Diencephalon (tissue), 1 donor: ENCODE measurements around the gene NCCRP1. TPM values are rescaled to one million over a fixed set of nuclear protein-coding genes. Genes with fewer than 3 reads are reported as not detected.

ENCODE experiments used
- total RNA-seq: library from RNA; depleted of rRNA; stranded (reverse); fragments of >200 nt; gene quantifications from one replicate; pipeline ENCODE4 v1.2.3, GENCODE V29; 2014

The NCCRP1 gene, protein sequence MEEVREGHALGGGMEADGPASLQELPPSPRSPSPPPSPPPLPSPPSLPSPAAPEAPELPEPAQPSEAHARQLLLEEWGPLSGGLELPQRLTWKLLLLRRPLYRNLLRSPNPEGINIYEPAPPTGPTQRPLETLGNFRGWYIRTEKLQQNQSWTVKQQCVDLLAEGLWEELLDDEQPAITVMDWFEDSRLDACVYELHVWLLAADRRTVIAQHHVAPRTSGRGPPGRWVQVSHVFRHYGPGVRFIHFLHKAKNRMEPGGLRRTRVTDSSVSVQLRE
- total RNA-seq: 0.23 TPM

DNA sequence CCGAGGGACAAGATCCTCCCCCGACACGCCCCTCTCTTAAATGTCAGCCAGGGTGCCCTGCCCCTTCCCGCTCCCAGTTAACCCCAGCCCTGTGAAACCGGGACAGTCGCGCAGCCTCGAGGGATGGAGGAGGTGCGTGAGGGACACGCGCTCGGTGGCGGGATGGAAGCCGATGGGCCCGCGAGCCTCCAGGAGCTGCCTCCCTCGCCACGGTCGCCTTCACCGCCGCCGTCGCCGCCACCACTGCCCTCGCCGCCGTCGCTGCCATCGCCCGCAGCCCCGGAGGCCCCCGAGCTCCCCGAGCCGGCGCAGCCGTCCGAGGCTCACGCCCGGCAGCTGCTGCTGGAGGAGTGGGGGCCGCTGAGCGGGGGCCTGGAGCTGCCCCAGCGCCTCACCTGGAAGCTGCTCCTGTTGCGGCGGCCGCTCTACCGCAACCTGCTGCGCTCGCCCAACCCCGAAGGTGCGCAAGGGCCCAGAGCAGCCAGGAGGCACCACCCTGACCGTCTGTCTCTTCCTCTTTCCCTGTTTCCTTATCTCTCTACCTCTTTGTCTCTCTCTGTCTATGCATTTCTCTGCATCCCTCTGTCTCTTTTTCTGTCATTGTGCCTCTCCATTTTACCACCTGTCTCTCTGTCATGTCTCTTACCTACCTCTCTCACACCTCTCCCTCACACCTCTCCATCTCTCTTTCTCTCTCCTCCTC is at the start of gene NCCRP1:
TSS of gene NCCRP1 (plus strand) at position 105 of the 703 bp plus-strand sequence. CDS start at position 124, 19 bp downstream.

DNA sequence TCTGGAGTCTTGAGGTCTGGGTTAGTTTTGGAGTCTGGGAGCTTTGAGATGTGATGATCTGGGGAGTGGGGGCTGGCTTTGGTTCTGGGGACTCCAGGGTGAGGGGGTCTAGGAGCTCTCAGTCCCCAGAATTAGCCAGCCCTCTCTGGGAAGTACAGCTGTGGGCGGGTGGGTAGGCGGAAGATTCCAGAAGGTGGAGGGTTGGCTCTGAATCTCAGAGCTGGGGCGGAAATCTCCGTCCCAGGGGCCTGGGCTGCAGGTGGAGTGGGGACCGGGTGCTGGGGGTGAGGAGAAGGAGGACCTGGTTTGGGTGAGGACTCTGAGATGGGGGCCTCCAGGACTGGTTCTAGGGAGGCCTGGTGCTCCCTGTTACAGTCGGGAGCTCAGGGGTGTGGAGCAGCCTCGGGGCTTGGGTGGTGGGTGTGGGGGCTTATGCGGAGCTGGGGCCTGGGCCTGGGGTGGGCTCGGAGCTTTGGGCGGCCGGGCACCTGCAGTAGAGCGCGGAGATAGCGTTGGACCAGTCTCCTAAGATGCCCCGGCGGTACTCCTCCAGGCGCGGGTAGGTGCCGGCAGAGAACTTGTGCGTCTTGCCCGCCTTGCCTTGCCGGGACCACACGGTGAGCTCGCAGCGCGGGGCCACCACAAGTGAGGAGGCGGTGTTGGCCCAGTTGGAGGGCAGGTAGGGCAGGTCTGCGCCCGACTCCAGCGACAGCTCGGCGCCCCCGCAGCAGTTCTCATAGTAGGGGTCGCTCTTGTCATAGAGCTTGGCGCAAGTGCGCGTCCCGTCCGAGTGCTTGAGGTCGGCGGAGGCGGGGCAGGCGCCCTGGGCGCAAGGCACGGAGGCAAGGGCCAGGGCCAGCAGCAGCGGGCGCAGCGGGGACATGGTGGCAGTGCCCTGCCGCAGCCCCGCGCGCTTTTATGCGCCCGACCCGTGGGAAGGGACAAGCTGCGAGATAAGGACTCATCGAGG is 6.9 kb downstream of the NCCRP1 start, which contains the start of gene SYCN:
TSS of gene SYCN (minus strand) at position 892 of the 970 bp plus-strand sequence. CDS start at position 883, 9 bp downstream.

DNA sequence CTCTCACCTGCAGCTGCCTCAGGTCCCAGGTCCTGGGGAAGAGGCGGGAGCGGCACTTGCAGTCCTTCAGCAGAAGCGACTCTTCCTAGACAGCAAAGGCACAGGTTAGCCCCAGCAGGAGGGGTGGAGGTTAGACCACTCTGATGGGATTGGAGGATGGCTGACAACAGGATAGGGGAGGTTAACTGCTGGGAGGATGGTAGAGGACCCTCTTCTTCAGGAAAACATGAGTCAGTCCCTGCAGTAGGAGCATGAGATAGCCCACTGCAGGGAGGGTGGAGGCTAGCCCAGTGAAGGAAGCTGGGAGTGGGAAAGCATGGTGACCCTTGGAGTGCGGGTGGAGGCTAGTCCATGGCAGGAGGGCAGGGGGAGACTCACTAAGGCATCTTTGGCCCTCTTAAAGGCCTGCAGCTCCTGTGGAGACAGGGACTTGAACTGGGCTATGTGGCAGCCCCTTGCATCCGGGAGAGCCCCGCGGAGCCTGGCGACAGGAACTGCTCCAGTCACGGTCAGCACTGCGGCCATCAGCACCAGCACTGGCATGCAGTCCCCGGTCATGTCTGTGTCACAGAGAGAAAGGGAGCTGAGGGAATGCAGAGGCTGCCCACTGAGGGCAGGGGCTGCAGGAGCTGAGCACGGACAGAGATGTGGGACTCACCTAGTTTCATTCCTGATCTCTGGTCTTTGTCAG is 47.8 kb downstream of the NCCRP1 start, which contains the start of gene IFNL3:
TSS of gene IFNL3 (minus strand) at position 597 of the 691 bp plus-strand sequence. CDS start at position 558, 39 bp downstream.

DNA sequence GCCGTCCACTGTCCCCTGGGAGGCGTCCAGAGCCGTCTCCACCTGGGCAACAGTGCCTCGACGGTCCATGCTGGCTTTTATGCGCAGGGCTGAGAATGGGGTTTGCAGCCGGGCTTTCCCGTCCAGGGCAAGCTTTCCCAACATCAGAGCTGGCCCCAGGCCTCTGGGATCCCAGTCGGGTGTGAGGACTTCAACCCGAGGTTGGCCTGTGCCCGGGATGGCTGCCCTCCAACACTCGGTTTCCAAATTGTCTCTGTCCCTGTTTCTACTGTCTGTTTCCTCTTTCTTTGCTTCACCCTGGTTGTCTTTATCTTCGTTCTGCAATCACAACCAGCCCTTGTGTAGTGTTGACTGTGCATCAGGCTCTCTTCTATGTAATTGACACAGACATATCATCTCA is 52.0 kb downstream of the NCCRP1 start, which contains the start of gene IFNL4:
TSS of gene IFNL4 (minus strand) at position 51 of the 400 bp plus-strand sequence.

Other genes with a start within 250 kb of the NCCRP1 start
- 4.6 TPM for gene FBXO17, start 221.2 kb upstream of the NCCRP1 start, total RNA-seq
- 10.4 TPM for gene FBXO27, start 164.4 kb upstream of the NCCRP1 start, total RNA-seq
- not detected for gene ACP7, start 112.6 kb upstream of the NCCRP1 start, total RNA-seq
- gene PAK4, start 71.2 kb upstream of the NCCRP1 start, total RNA-seq: 2.5 TPM
- gene SYCN, start 7.3 kb downstream of the NCCRP1 start, total RNA-seq: not detected
- gene IFNL3, start 48.0 kb downstream of the NCCRP1 start, total RNA-seq: not detected
- gene IFNL4, start 51.9 kb downstream of the NCCRP1 start, total RNA-seq: not detected
- gene IFNL2, start 71.4 kb downstream of the NCCRP1 start, total RNA-seq: not detected
- gene IFNL1, start 99.4 kb downstream of the NCCRP1 start, total RNA-seq: not detected
- 10.6 TPM for gene LRFN1, start 123.9 kb downstream of the NCCRP1 start, total RNA-seq
- gene GMFG, start 139.1 kb downstream of the NCCRP1 start, total RNA-seq: 3.5 TPM
- 23.1 TPM for gene SAMD4B, start 145.5 kb downstream of the NCCRP1 start, total RNA-seq
- 31.4 TPM for gene PAF1, start 194.1 kb downstream of the NCCRP1 start, total RNA-seq
- 24.5 TPM for gene MED29, start 194.4 kb downstream of the NCCRP1 start, total RNA-seq
- gene ZFP36, start 209.9 kb downstream of the NCCRP1 start, total RNA-seq: 1.8 TPM
- 19.8 TPM for gene PLEKHG2, start 215.7 kb downstream of the NCCRP1 start, total RNA-seq
- 146 TPM for gene RPS16, start 239.0 kb downstream of the NCCRP1 start, total RNA-seq
- 54.4 TPM for gene SUPT5H, start 248.6 kb downstream of the NCCRP1 start, total RNA-seq